Measurements from ENCODE around the gene FCN1.

Gene FCN1

GRCh38 chr9:134894136-134894860, 23.4 kb downstream of the FCN1 start:
- Histone ChIP-seq H3K27ac (peak overlapping the region; percentile 42; the same call in 1 of the 2 replicates), H3K36me3 (no peaks in the 10 kb centered on the region), H3K9me3 (ENCODE audit: severe bottlenecking) (peaks cover 12% of the 10 kb centered on the region), H3K27me3 (ENCODE audit: insufficient read depth, low read depth, severe bottlenecking) (no peaks in the 10 kb centered on the region), H3K4me3 (ENCODE audit: low read depth, low read length) (no peak overlapping the region)
- DNase-seq: no peak
- TF ChIP-seq, protein P1, sequence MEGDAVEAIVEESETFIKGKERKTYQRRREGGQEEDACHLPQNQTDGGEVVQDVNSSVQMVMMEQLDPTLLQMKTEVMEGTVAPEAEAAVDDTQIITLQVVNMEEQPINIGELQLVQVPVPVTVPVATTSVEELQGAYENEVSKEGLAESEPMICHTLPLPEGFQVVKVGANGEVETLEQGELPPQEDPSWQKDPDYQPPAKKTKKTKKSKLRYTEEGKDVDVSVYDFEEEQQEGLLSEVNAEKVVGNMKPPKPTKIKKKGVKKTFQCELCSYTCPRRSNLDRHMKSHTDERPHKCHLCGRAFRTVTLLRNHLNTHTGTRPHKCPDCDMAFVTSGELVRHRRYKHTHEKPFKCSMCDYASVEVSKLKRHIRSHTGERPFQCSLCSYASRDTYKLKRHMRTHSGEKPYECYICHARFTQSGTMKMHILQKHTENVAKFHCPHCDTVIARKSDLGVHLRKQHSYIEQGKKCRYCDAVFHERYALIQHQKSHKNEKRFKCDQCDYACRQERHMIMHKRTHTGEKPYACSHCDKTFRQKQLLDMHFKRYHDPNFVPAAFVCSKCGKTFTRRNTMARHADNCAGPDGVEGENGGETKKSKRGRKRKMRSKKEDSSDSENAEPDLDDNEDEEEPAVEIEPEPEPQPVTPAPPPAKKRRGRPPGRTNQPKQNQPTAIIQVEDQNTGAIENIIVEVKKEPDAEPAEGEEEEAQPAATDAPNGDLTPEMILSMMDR (IDR thresholded peaks at IDR 0.05; ENCODE audit: low read depth, low read length): no peak

GRCh38 chr9:134892820-134893420, 24.8 kb downstream of the FCN1 start:
- TF ChIP-seq, protein P1 (IDR thresholded peaks at IDR 0.05; ENCODE audit: low read depth, low read length): no peak
- Histone ChIP-seq H3K36me3 (no peaks in the 10 kb centered on the region), H3K4me3 (ENCODE audit: low read depth, low read length) (no peak overlapping the region), H3K27ac (no peak overlapping the region), H3K27me3 (ENCODE audit: insufficient read depth, low read depth, severe bottlenecking) (no peaks in the 10 kb centered on the region), H3K9me3 (ENCODE audit: severe bottlenecking) (peaks cover 7% of the 10 kb centered on the region)
- DNase-seq: no peak

GRCh38 chr9:134892221-134892620, 25.5 kb downstream of the FCN1 start:
- TF ChIP-seq, protein P1 (IDR thresholded peaks at IDR 0.05; ENCODE audit: low read depth, low read length): no peak
- H3K27ac ChIP-seq: no peak overlapping the region

GRCh38 chr9:134891713-134892112, 26.0 kb downstream of the FCN1 start:
- TF ChIP-seq, protein P1 (IDR thresholded peaks at IDR 0.05; ENCODE audit: low read depth, low read length): no peak
- Histone ChIP-seq H3K4me3 (ENCODE audit: low read depth, low read length) (no peak overlapping the region), H3K9me3 (ENCODE audit: severe bottlenecking) (peaks cover 7% of the 10 kb centered on the region), H3K27me3 (ENCODE audit: insufficient read depth, low read depth, severe bottlenecking) (no peaks in the 10 kb centered on the region), H3K27ac (no peak overlapping the region), H3K36me3 (no peaks in the 10 kb centered on the region)
- no peak for DNase-seq

More at GRCh38 chr9:134892221-134892620, 25.5 kb downstream of the FCN1 start:
- Histone ChIP-seq H3K36me3 (no peaks in the 10 kb centered on the region), H3K27me3 (ENCODE audit: insufficient read depth, low read depth, severe bottlenecking) (no peaks in the 10 kb centered on the region), H3K9me3 (ENCODE audit: severe bottlenecking) (peaks cover 7% of the 10 kb centered on the region), H3K4me3 (ENCODE audit: low read depth, low read length) (no peak overlapping the region)
- no peak for DNase-seq

- Histone ChIP-seq H3K27ac (no peak overlapping the region), H3K36me3 (no peaks in the 10 kb centered on the region), H3K9me3 (ENCODE audit: severe bottlenecking) (peaks cover 7% of the 10 kb centered on the region), H3K27me3 (ENCODE audit: insufficient read depth, low read depth, severe bottlenecking) (no peaks in the 10 kb centered on the region), H3K4me3 (ENCODE audit: low read depth, low read length) (no peak overlapping the region)
- DNase-seq: no peak
- TF ChIP-seq, protein P1 (IDR thresholded peaks at IDR 0.05; ENCODE audit: low read depth, low read length): no peak
These were observed 26.7 kb downstream of the FCN1 start for GRCh38 chr9:134891053-134891452.

Measured in WERI-Rb-1 (cell line).